AG10803 (cell line): ENCODE data around the gene MAP3K20.

Experiments used
- DNase-seq: peaks from one replicate; pipeline ENCODE4 v3.0.0; 2010; ENCODE audit warnings: low read depth
- H3K4me3 ChIP-seq: 2 replicates; pipeline ENCODE4 v1.5.1; 2011; ENCODE audit warnings: mild to moderate bottlenecking, low read length, control low read depth
- CTCF ChIP-seq: conservative IDR thresholded peaks from 2 replicates; pipeline ENCODE4 v1.5.1; 2011; ENCODE audit warnings: mild to moderate bottlenecking, low read length, control low read depth, inconsistent platforms

MAP3K20 gene

GRCh38 chr2:173051463-173052215 is 24.0 kb upstream of the MAP3K20 start:
- H3K4me3 ChIP-seq, result no peak overlapping the region
- DNase-seq, result no peak
- no peak for TF ChIP-seq CTCF

GRCh38 chr2:173053043-173053699 is 22.5 kb upstream of the MAP3K20 start:
- no peak for TF ChIP-seq CTCF
- peak; percentile 47 for DNase-seq
- H3K4me3 ChIP-seq, result no peak overlapping the region

GRCh38 chr2:173054466-173054865 is 21.2 kb upstream of the MAP3K20 start:
- no peak for TF ChIP-seq CTCF
- peak; percentile 81 for DNase-seq
- no peak overlapping the region for H3K4me3 ChIP-seq

GRCh38 chr2:173056705-173057364 is 18.8 kb upstream of the MAP3K20 start:
- H3K4me3 ChIP-seq, result no peak overlapping the region
- no peak for TF ChIP-seq CTCF
- DNase-seq, result peak; percentile 40

- peak; percentile 92 for DNase-seq
- H3K4me3 ChIP-seq, result no peak overlapping the region
- no peak for TF ChIP-seq CTCF
Observed at GRCh38 chr2:173058097-173058496, 17.5 kb upstream of the MAP3K20 start.

GRCh38 chr2:173058673-173059072 is 17.0 kb upstream of the MAP3K20 start:
- DNase-seq, result no peak
- H3K4me3 ChIP-seq, result no peak overlapping the region
- no peak for TF ChIP-seq CTCF
